Esophagus muscularis mucosa (tissue), 4 donors: ENCODE results near the gene RAD9A. TPM values are rescaled to one million over a fixed set of nuclear protein-coding genes. Genes with fewer than 3 reads are reported as not detected.

Experiments
- DNase-seq: peaks from one replicate; pipeline ENCODE4 v3.0.0-alpha.2; 2017; ENCODE audit errors: extremely low spot score
- H3K27ac ChIP-seq, 4 donors: fragments of 200-600 bp; sonication (generic); replicated peaks in 1 of 4; 1 replicate in 3 of 4; 2 replicates in 1 of 4; pipeline ENCODE4 v1.5.1; 2016 to 2019; ENCODE audit warnings: mild to moderate bottlenecking in 1 of 4
- H3K27me3 ChIP-seq, 4 donors: fragments of 200-600 bp; sonication (generic); one replicate each; pipeline versions ENCODE4 v1.5.1 to v1.6.0; 2016 to 2019
- H3K36me3 ChIP-seq, 4 donors: fragments of 200-600 bp; sonication (generic); one replicate each; pipeline ENCODE4 v1.5.1; 2016 to 2019
- H3K4me1 ChIP-seq, 4 donors: fragments of 200-600 bp; sonication (generic); one replicate each; pipeline ENCODE4 v1.5.1; 2016 to 2019
- H3K4me3 ChIP-seq, 4 donors: fragments of 200-600 bp; sonication (generic); 1 replicate in 2 of 4; 2 replicates in 2 of 4; pipeline ENCODE4 v1.5.1; 2016 to 2019; ENCODE audit warnings: mild to moderate bottlenecking in 4 of 4, moderate library complexity in 1 of 4
- H3K9me3 ChIP-seq, 4 donors: fragments of 200-600 bp; sonication (generic); 1 replicate in 3 of 4; 2 replicates in 1 of 4; pipeline ENCODE4 v1.5.1; 2016 to 2019
- CTCF ChIP-seq, 3 experiments: fragments of 200-600 bp in 2 of 3; fragments of 450-650 bp in 1 of 3; sonication (generic) in 2 of 3; IDR thresholded peaks; one replicate each; pipeline ENCODE4 v1.5.1; 2017 to 2019; ENCODE audit warnings: antibody characterized with exemption in 3 of 3, mild to moderate bottlenecking in 2 of 3, moderate library complexity in 1 of 3
- EP300 ChIP-seq: sonication (generic); formaldehyde crosslinking; IDR thresholded peaks from one replicate; pipeline ENCODE4 v1.6.1; 2017; ENCODE audit warnings: antibody characterized with exemption
- POLR2A ChIP-seq: fragments of 450-650 bp; IDR thresholded peaks from one replicate; pipeline ENCODE4 v1.6.1; 2017; ENCODE audit warnings: antibody characterized with exemption, moderate library complexity, mild to moderate bottlenecking, low read depth
- POLR2AphosphoS5 ChIP-seq, 2 donors: sonication (generic); formaldehyde crosslinking; IDR thresholded peaks; one replicate each; pipeline ENCODE4 v1.6.1; 2017; ENCODE audit warnings: antibody characterized with exemption in 2 of 2
- WGBS: methylation state at CpG from one replicate; pipeline ENCODE4 v1.1.5; 2018; 5-methylcytosine and 5-hydroxymethylcytosine counted together
- intact Hi-C: fragments of 100-400 bp; cut with DNase I; formaldehyde crosslinking; loops from one replicate; pipeline ENCODE4 v1.15.1; 2023
- total RNA-seq, 4 donors: library from RNA; depleted of rRNA; stranded (reverse); fragments of >200 nt; gene quantifications; one replicate each; pipeline versions ENCODE4 v1.1.0 to v1.2.1, GENCODE V29; 2016

The RAD9A gene
- 10 to 100 TPM; 10.7 to 16.7 (median 12.7) TPM for total RNA-seq

DNA sequence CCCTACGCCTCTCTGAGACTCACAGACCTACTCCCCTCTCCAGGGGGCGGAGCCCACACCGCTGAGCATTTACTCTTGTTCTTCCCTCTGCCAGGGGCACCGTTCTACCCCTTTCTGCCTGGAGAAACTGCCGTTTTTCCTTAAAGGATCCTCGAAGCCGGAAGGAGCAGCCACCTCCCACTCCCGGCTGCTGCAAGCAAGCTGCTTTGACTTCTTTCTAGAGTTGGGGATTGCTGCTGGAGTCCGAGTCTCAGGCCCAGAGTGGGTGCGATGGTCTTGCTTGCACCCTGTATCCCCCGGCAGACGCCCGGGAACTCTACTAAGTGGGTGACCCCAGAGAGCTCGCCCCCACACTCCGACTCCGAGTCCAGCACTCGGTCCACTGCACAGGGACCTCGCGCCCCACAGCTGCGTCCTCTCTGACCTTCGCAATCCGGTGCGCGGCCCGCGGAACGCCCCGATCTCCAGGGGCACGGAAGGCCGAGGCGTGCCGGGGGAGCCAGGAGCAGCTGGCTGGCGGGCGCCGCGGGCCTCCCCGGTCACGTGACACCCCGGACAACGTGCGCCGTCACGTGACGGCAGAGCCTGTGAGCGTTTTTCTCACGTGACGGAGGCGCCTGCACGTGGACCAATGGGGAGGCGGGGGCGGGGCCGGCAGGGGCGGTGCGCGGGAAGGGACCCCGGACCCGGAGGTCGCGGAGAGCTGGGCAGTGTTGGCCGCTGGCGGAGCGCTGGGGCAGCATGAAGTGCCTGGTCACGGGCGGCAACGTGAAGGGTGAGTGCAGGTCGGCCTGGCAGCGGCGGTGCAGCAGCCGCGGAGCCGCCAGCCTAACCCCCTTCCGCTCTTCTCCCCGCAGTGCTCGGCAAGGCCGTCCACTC, at the start of gene RAD9A:
TSS of gene RAD9A (plus strand) at position 683 of the 879 bp plus-strand sequence. CDS start at position 742, 59 bp downstream.
- intact Hi-C loops, result no loop called here
- H3K4me1 ChIP-seq, result peaks cover 20 to 35% (median 30%) of the 10 kb centered on the region in 4 donors
- TF ChIP-seq CTCF (IDR thresholded peaks at IDR 0.05) (peak in 1 of 3 experiments; percentile 34), EP300 (no peak), POLR2A (peak; percentile 36), POLR2AphosphoS5 (IDR thresholded peaks at IDR 0.05) (peak; percentile 91 to 94)

GRCh38 chr11:67344264-67344663, 47.5 kb upstream of the RAD9A start:
- no peak overlapping the region for H3K27ac ChIP-seq
- DNase-seq, result no peak
- intact Hi-C loops, result no loop called here
- no peaks in the 10 kb centered on the region for H3K27me3 ChIP-seq
- H3K4me1 ChIP-seq, result peaks cover 0 to 5% (median 0%) of the 10 kb centered on the region in 4 donors
- peaks cover 0 to 6% (median 0%) of the 10 kb centered on the region in 4 donors for H3K36me3 ChIP-seq
- 86% methylated on average over 4 of the region's 4 CpGs for WGBS
- no peaks in the 10 kb centered on the region for H3K9me3 ChIP-seq
- TF ChIP-seq CTCF (IDR thresholded peaks at IDR 0.05), result no peak
- TF ChIP-seq POLR2A, result no peak
- no peak for TF ChIP-seq EP300
- no peak for TF ChIP-seq POLR2AphosphoS5 (IDR thresholded peaks at IDR 0.05)
- no peak overlapping the region for H3K4me3 ChIP-seq

More for the DNA sequence above, at the start of gene RAD9A:
- H3K27ac ChIP-seq, result peak within 1 kb of the TSS; percentile 80 to 89 (median 86)
- no peaks in the 10 kb centered on the region for H3K9me3 ChIP-seq
- WGBS, result 0% methylated on average over 11 of the region's 75 CpGs
- H3K27me3 ChIP-seq, result no peaks in the 10 kb centered on the region
- peak within 1 kb of the TSS; percentile 74 to 97 (median 86) for H3K4me3 ChIP-seq
- DNase-seq, result peak; percentile 98
- peaks cover 0 to 34% (median 19%) of the 10 kb centered on the region in 4 donors for H3K36me3 ChIP-seq

DNA sequence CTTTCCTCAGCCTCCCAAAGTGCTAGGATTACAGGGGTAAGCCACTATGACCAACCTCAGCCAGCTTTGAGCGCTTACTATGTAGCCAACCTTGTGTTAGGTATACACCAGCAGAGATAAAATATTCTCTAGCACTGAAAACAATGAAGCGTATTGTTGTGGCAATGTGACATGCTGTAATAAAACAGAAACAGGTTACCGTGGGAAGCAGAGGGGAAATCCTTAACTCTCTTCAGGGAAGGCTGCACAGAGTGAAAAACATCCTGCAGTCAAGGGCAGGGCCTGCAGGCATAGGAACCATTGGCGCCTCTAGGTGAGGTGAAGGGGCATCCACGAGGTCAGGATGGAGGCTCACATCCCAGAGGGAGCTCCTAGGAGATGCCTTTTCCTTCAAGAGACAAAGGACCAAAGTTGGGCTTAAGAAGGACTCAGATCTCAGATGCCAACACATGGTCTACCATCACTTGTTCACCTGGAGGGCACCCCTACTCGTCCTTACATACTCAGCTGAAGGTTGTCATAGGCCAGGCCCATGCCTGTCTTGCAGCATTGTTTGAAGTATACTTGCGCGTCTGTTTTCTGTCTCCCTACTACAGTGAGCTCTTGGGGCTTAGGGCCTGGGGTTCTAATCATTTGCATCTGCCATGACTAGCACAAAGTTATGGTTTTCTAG, 46.4 kb upstream of the RAD9A start:
- intact Hi-C loops, result loop anchor here (5.0 kb wide), 1 partner anchor 37 kb away; no protein-coding TSS in a partner anchor
- peaks cover 0 to 11% (median 2%) of the 10 kb centered on the region in 4 donors for H3K4me1 ChIP-seq

More for the DNA sequence above, 46.4 kb upstream of the RAD9A start:
- TF ChIP-seq POLR2AphosphoS5 (IDR thresholded peaks at IDR 0.05), result no peak
- TF ChIP-seq EP300, result no peak
- no peak for TF ChIP-seq POLR2A
- no peak for TF ChIP-seq CTCF (IDR thresholded peaks at IDR 0.05)
- DNase-seq, result no peak
- H3K4me3 ChIP-seq, result no peak overlapping the region
- peaks cover 0 to 6% (median 0%) of the 10 kb centered on the region in 4 donors for H3K36me3 ChIP-seq
- H3K27me3 ChIP-seq, result no peaks in the 10 kb centered on the region
- no peaks in the 10 kb centered on the region for H3K9me3 ChIP-seq
- 79% methylated on average over 8 of the region's 8 CpGs for WGBS
- H3K27ac ChIP-seq, result no peak overlapping the region
